ENCODE results near the gene PCNT.

The PCNT gene, protein sequence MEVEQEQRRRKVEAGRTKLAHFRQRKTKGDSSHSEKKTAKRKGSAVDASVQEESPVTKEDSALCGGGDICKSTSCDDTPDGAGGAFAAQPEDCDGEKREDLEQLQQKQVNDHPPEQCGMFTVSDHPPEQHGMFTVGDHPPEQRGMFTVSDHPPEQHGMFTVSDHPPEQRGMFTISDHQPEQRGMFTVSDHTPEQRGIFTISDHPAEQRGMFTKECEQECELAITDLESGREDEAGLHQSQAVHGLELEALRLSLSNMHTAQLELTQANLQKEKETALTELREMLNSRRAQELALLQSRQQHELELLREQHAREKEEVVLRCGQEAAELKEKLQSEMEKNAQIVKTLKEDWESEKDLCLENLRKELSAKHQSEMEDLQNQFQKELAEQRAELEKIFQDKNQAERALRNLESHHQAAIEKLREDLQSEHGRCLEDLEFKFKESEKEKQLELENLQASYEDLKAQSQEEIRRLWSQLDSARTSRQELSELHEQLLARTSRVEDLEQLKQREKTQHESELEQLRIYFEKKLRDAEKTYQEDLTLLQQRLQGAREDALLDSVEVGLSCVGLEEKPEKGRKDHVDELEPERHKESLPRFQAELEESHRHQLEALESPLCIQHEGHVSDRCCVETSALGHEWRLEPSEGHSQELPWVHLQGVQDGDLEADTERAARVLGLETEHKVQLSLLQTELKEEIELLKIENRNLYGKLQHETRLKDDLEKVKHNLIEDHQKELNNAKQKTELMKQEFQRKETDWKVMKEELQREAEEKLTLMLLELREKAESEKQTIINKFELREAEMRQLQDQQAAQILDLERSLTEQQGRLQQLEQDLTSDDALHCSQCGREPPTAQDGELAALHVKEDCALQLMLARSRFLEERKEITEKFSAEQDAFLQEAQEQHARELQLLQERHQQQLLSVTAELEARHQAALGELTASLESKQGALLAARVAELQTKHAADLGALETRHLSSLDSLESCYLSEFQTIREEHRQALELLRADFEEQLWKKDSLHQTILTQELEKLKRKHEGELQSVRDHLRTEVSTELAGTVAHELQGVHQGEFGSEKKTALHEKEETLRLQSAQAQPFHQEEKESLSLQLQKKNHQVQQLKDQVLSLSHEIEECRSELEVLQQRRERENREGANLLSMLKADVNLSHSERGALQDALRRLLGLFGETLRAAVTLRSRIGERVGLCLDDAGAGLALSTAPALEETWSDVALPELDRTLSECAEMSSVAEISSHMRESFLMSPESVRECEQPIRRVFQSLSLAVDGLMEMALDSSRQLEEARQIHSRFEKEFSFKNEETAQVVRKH (N-terminal part only)

DNA sequence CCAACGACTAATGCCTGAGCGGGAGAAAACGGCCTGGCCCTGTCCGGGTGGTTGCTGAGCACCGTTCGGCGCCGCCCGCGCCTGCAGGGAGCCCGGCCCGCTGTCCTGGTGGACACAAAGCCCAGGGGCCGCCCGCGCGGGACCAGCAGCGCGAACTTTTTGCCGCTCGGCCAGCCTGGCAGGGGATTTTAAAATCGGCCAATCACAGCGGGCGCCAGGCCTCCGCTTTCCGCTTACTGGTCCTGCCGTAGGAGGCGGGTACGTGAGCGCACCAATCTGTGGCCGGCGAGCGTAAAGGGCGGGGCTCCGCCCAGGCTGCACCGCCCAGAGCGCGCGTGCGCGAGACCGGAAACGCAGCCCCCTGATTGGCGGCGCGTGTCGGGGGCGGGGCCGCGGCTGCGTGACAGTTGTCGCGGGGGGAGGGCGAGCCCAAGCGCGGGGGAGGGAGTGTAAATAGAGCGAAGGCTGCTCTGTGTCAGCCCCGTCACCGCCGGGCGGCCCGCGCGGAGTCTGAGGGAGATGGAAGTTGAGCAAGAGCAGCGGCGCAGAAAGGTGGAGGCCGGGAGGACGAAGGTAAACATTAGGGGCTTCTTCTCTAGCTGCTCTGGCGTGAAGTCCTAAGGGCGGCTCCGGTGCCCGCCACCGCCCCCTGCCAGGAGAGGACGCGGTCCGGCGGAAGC is at the start of gene PCNT, which contains the start of gene C21orf58:
Gene PCNT (plus strand): TSS at position 447 of the 680 bp plus-strand sequence. CDS start 73 bp downstream, at position 520.
Gene C21orf58 (minus strand): TSS at position 161 of the 680 bp plus-strand sequence. CDS start 1,132 bp downstream, outside the sequence.
- peak; percentile 99 for DNase-seq

DNA sequence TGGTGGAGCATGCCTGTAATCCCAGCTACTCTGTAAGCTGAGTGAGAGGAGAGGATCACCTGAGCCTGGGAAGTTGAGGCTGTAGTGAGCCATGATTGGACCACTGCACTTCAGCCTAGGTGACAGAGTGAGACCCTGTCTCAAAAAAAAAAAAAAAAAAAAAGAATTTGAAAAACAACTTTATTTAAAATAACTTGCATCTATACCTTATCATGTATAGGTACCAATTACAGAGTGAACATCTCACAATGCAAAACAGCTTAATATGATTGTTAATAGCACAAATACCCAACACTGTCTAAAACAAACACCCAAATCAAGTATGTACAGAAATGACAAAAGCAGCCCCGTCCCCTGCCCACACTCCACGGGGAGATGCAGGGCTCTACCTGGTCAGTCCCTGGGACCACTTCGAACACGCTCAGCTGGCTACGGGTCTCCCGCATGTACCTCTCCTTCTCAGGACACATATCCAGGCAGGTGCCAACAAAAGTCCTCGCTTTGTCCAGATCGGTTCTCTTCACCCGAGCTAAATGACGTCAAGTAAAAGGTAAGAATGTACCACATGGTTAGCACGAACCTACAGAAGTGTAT is 49.1 kb upstream of the PCNT start:
- DNase-seq = no peak

DNA sequence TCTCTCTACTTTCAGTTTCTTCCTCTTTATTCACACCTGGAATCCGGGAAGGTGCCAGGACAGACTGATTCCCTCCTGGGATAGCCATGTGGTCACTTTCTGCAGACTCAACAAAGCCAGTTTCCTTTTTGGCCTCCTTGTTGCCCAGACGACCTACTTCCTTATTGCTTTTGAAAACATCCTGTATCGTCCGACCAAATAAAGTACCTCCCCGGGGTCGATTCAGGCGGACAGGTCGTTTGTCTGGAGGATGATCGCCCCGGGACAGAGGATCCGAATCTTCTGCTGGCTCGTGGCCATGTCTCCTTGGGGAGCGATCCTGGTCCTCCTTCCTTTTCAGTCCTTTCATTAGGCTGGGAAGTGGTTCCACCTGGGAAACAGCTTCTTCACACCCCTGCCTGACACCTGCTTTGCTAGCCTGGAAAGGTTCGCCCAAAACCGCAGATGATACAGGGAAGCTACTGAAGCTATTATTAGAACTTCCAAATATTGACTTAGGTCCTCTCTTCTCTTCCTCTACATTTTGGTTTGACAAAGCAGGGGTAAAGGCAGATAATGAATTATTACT is 39.8 kb upstream of the PCNT start:
- DNase-seq = no peak

DNA sequence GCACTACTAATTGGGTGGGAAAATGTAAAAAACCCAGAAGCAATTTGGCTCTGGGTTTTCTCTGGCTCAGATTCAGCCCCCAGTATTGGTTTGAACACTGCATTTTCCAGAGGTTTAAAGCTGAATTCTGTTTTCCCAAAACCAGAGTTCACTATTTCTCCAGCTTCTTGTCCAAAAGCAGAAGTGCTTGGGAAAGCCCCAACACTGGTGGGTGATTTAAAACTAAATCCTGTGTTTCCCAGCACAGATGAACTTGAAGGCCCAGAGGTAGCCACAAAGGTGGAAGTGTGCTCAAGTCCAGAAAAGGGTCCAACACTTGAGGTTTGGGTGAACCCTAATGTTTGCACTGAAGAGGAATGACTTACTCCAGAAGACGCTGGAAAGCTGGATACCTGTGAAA is 39.2 kb upstream of the PCNT start:
- DNase-seq = no peak

DNA sequence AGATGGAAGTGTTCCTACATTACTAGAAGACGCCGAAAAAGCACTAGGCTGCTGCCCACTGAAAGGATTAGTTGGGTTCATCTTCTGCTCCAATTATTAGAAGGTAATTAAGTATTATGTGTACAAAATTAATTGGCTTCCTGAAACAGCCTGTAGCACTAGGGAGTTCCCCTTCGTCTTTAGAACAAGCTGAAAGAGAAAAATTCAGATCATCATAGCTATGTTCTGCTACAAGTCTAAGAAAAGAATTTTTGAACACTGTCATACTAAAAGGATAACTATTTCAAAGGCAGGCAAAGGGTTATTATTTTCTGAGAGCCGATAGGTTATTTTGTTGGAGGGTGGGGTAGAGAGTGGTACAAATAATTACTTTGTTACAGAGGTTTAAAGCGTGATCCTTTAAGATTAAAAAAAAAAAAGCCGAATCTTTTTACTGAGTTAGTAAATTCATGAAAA is 38.7 kb upstream of the PCNT start, which contains the start of gene MCM3AP:
Gene MCM3AP (minus strand): TSS at position 406 of the 456 bp plus-strand sequence. CDS start 325 bp downstream, at position 81.
- DNase-seq = no peak

DNA sequence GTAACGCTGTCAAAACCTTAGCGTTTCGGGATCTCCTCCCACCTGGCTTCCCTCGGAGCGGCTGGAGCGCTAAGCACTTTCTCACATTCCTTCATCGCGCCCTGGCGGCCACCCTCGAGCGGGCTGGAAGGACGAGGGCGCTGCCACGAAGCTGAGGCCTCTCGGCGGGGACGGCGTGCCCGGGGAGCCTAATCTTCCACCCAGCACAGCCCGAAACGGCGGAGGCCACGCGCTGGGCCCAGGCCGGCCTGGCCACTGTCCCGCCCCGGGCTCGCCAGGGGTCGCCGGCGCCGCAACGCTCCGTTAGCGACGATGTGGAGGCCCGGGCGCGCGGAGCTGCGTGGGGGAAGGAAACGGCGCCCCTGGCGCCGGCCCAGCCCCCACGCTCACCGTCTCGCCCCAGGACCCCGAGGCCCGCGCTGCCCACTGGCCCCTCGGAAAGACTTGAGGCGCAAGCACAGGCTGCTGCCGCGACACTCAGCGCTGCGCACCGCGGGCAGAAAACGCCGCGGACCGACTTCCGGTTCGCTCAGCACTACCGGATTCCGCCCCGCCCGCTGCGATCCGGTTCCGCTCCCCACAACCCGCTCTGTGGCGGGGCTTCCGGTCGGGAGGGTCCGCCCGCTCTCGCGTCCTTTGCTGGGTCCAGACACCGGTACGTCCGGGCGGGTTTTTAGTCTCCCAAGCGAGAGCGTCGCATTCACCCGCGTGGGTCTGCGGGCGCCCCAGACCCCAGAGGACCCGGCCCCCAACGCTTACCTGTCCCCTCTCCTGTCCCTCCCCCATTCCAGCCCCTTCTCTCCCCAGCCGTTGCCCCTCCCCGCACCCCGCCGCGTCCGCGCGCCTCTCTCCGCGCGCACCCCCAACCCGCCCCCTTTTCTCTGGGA is 38.0 kb upstream of the PCNT start, which contains the start of gene YBEY:
Gene YBEY (plus strand): TSS at position 582 of the 887 bp plus-strand sequence. CDS start 572 bp downstream, outside the sequence.
- DNase-seq = peak; percentile 92

DNA sequence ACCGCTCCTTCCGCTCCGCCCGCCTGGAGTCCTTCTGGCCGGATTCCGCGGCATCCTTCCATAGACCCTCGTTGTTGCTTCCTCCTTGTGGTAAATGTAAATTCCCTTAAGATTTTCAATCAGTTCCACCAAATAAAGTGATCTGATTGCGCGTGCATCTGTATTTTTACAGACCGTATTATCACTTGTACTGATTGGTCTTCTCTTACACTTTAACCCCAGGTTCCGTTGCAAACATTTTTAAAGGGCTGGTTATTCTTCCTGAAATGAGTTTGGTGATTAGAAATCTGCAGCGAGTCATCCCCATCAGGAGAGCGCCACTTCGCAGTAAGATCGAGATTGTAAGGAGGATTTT is 37.3 kb upstream of the PCNT start:
- DNase-seq = no peak

DNA sequence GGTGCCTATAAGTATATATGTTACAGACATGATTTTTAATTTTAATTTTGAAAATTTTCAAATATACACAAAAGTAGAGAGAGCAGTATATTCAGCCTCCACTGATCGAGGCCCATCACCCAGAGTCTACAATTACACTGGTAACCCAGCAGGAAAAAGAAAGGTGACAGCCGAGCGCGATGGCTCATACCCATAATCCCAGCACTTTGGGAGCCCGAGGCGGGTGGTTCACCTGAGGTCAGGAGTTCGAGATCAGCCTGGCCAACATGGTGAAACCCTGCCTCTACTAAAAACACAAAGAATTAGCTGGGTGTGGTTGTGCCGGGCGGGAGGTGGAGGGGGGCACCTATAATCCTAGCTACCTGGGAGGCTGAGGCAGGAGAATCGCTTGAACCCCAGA is 36.4 kb upstream of the PCNT start:
- no peak for DNase-seq

DNA sequence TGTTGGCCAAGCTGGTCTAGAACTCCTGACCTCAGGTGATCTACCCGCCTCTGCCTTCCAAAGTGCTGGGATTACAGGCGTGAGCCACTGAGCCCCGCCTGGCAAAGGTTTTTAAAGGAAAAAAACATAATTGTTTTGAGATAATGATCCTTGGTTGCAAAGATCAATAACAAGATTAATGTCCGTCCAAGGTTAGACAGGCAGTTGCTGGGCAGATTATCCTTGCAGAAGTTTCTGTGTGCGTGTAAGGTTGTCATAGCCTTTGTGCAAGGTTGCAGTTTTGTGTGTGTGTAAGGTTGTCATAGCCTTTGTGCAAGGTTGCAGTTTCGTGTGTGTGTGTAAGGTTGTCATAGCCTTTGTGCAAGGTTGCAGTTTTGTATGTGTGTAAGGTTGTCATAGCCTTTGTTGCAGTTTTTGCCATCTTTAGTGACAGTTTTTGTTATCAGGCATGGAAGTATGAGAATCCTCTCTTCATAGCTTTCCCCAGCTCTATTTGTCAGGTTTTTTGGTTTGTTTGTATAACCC is 34.2 kb upstream of the PCNT start:
- DNase-seq = no peak

DNA sequence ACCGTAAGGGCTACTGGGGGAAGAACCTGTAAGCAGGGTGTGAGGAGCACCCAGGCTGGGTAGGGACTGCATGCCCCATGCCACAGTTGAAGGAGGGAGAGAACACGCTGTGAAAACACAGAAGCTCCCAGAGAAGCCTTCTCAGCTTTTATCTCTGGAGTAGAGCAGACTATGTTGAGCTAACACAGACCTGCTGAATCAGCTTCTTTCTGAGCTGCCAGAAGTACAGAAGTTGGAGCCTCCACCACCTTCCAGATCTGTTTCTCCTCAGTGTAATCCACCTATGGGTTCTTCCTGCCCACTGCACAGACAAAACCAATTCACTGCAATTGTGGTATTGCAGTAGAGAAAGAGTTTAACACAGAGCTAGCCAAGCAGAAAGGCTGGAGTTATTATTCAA is 32.4 kb upstream of the PCNT start:
- DNase-seq = no peak

DNA sequence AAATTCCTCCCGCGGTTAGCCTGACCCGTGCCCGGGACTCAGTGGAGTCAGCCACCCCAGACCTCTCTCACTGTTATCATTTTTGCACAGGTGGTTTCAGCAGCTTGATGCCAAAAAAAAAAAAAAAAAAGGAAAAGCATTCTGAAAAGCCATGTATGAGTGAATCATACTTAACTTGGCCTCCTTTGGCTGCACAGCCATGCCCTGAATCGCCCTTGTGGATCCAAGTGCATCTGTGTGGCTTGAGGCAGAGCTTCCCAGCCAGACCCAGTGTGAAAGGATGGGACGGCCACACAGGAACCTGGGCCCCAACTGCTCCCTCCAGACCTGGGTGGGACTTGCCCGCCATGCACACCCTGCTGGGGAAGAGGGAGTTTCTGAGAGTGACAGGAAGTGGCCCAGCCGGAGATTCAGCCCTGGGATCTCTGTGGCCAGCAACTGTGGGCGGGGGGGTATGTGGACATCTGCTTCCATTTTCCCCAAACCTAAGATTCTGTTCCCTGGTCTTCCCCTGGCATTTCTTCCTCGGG is 29.2 kb upstream of the PCNT start:
- DNase-seq = no peak

DNA sequence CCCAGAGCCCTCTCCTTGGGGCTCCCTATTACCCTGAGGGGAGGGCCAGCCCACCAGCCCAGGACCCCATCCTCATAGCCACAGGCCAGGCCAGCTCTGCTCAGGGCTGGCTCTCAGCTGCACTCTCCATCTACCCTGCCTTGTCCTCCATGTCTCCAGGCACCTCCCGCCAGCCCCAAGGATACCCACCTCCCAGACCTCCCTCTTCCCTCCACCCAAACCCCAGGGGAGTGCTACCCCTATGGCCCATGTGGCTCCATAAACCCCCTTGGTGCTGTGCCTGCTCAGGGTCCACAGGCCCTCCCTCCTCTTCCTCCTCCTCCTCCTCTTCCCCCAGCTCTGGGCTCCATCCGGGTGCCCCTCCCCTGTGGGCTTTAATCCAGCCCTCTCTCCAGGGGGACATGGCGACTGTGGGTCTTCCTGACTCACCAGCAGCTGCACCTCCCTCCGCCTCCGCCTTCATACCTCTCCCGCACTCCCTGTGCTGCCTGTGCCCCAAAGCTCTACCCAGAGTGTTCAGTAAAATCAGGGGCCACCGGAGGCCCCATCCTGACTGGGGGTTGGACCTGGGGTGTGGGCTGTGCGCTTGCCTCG is 28.7 kb upstream of the PCNT start:
- no peak for DNase-seq

DNA sequence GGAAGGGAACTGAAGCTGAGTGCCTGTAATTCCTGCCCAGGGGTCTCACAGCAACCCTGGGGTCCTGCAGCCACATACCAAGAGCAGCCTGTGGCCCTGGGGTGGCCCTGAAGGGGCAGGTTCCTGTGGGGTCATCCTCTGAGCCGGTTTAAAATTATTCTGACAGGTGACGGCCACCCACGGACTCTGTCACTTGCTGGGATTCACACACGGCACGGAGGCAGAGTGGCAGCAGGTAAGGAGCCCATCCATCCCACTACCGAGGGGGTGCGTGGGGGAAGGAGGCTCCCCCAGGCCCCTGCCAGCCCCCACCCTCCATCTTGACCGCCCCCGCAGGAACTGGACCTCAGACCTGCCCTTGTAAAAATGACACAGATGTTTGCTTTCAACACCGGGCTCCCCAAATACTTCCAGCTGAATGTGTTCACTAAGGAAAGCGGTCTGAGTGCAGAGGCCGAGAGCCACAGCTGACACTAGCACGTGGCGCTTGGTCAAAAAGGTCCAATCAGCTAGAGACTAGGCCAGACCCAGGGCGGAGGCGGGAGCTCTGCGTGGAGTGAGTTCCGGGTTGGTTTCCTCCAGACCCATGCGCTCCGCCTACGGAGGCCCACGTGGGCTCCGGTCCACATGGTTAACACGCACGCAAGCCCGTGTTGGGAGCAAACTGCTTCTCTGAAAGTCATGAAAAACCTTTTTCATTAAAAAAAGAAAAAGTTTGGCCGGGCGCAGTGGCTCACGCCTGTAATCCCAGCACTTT is 27.8 kb upstream of the PCNT start:
- DNase-seq = peak; percentile 89

DNA sequence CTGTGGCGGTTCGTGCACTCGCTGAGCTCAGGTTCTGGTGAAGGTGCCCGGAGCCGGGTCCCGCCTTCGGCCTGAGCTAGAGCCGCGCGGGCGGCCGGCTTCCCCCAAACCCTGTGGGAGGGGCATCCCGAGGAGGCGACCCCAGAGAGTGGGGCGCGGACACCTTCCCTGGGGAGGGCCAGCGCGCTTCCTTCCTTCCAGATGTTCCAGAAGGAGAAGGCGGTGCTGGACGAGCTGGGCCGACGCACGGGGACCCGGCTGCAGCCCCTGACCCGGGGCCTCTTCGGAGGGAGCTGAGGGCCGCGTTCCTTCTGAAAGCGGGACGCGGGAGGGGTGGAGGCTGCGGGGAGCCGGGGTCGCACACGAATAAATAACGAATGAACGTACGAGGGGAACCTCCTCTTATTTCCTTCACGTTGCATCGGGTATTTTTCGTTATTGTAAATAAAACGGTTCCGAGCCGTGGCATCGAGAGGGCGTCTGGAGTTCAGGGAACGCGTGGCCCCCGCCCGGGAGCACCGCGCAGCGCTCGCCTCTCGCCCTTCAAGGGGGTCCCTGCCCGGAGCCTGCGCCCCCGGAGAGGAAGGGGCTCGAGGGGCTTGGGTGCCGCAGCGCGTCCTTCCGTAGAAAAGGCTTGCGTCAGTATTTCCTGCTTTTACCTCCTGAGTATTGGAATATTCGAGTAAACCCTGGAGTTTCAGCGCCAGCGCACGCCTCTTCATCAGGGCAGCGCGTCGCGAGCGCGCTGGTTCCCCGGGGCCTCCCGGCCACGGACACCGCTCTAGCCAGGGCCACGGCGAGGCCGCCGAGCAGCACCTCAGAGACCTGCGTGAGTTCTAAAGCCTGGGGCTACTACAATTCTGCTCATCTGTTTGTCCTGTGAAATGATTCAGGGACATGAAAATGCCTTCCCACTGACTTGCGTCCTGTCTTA is 26.4 kb upstream of the PCNT start:
- DNase-seq = peak; percentile 37

DNA sequence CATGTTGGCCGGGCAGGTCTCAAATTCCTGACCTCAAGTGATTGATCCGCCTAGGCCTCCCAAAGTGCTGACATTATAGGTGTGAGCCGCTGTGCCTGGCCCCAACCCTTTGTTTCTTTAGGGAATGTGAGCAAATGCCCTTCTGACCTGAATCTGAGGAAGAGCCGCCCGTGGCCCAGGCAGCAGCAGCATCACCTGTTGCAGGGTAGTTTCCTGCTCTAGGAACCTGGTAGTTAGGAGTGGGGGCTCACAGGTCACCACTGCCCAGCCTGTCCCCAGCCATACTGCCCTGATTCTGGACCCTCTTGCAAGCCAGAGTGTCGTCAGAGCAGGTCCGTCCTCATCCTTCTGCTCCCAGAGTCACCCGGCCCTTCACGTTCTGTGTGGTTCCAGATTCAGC is 24.8 kb upstream of the PCNT start:
- no peak for DNase-seq

DNA sequence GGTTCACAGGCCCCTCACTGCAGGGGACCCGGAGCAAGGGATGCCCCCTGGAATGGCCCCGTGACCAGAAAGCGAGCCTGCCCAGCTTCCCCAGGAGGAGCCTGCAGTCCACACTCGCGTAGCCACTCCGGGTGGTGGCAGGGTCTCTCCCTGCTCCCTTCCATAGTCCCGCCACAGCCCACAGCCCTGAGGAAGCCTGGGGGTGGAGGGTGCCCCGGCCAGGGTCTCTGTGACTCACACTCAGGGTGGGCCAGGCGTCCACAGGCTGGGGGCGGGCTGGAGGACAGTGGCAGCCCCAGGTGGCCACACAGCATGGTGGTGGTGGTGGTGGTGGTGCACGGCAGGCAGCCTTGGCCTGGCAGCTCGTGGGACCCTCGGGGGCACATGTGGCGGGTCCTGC is 22.2 kb upstream of the PCNT start:
- DNase-seq = no peak

DNA sequence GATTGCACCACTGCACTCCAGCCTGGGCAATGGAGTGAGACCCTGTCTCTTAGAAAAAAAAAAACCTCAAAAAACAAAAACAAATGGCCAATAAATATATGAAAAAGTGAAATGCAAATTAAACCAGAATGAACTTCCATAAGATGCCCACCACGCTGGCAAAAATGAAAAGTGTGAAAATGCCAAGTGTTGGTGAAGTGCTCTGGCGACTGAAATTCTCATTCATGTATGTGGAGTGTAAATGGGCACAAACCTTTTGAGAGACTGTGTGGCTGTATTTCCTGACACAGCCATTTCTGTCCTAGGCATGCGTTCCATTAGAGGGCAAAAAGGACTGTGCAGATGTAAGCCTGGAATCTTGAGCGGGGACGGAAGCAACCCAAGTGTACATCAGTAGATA is 19.5 kb upstream of the PCNT start:
- no peak for DNase-seq
